Measurements from ENCODE around the gene SPHK1.

SPHK1 gene

DNA sequence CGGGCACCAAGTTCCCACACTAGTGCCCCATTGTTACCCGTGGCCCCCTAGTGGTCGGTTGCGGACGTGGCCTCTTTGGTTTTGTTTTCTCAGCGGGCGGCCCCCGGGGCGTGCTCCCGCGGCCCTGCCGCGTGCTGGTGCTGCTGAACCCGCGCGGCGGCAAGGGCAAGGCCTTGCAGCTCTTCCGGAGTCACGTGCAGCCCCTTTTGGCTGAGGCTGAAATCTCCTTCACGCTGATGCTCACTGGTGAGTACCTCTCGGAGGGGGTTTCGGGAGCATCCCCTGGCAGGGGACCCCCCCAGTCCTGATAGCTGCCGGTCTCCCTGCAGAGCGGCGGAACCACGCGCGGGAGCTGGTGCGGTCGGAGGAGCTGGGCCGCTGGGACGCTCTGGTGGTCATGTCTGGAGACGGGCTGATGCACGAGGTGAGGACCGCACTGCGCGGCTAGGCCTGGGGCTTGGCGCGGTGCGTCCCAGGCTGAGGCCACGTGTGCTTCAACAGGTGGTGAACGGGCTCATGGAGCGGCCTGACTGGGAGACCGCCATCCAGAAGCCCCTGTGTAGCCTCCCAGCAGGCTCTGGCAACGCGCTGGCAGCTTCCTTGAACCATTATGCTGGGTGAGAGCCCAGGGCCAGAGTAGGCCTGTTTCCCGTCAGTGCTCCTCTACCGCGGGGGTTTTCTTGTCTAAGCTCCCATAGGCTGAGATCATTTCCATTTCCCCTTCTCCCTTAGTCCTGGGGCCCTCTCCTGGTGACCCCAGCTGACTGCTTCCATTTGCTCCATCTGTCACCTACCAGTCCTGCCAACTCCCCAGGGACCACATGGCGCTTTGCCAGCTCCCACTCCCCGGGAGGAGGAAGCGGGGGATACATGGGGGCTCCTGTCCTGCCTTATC lies 1.7 kb downstream of the SPHK1 start:
- H2BK15ac ChIP-seq (ENCODE audit: low read length), result peak overlapping the region; percentile 83
- H3K14ac ChIP-seq (ENCODE audit: low read length), result peak overlapping the region; percentile 84
- H3K4me1 ChIP-seq (ENCODE audit: control insufficient read depth in 2 of 2, insufficient read depth in 1 of 2, low read depth in 1 of 2, low read length in 2 of 2), result peaks cover 8 to 25% of the 10 kb centered on the region in 2 donors
- H3K36me3 ChIP-seq (replicated peaks in 1 of 2; ENCODE audit: control insufficient read depth in 2 of 2, insufficient read depth in 2 of 2, low read length in 2 of 2), result peaks cover 14 to 37% of the 10 kb centered on the region in 2 donors
- no peak overlapping the region for H4K8ac ChIP-seq (ENCODE audit: low read depth, low read length)
- no peak overlapping the region for H3K27ac ChIP-seq (replicated peaks; ENCODE audit: low read length)
- H2BK5ac ChIP-seq (ENCODE audit: low read length), result peak overlapping the region; percentile 88
- H2BK12ac ChIP-seq (ENCODE audit: low read length), result peak overlapping the region; percentile 89
- peaks cover 2 to 10% (median 6%) of the 10 kb centered on the region in 3 experiments for H3K27me3 ChIP-seq (ENCODE audit: control insufficient read depth in 3 of 3, insufficient read depth in 3 of 3, low read depth in 1 of 3, low read length in 3 of 3)
- H3K18ac ChIP-seq (ENCODE audit: low read length), result peak overlapping the region; percentile 98
- H3K9me3 ChIP-seq (replicated peaks in 1 of 2; ENCODE audit: control insufficient read depth in 2 of 2, insufficient read depth in 1 of 2, low read depth in 1 of 2, low read length in 2 of 2), result peaks cover 0 to 2% of the 10 kb centered on the region in 2 donors
- WGBS, 2 donors (ENCODE audit: extremely low coverage in 2 of 2, insufficient read length in 2 of 2, insufficient replicate concordance in 1 of 2), result no CpG with 5 or more reads among the region's 52 CpGs
- no peak overlapping the region for H4K91ac ChIP-seq (ENCODE audit: low read depth, low read length, poor library complexity)
- H3K9ac ChIP-seq (ENCODE audit: low read depth, low read length, poor library complexity), result peak overlapping the region; percentile 74
- H3K4me3 ChIP-seq (ENCODE audit: low read length in 2 of 2), result peak overlapping the region in 1 of 2 donors; percentile 88
- no peak overlapping the region for H2AK5ac ChIP-seq (ENCODE audit: low read depth, low read length)
- H3K79me1 ChIP-seq (ENCODE audit: low read depth, low read length), result peaks cover 5% of the 10 kb centered on the region
- peak overlapping the region; percentile 75 for H3K23ac ChIP-seq (ENCODE audit: low read depth, low read length, poor library complexity)
- no peak overlapping the region for H3K4me2 ChIP-seq (ENCODE audit: insufficient read depth, low read length, poor library complexity, severe bottlenecking)
- peak overlapping the region; percentile 85 for H3K4ac ChIP-seq (ENCODE audit: low read length)
- no peak overlapping the region for H2BK120ac ChIP-seq (ENCODE audit: low read depth, low read length)
- no peak overlapping the region for H2AFZ ChIP-seq (ENCODE audit: low read length)
- peak; percentile 68 for DNase-seq (ENCODE audit: low spot score)

DNA sequence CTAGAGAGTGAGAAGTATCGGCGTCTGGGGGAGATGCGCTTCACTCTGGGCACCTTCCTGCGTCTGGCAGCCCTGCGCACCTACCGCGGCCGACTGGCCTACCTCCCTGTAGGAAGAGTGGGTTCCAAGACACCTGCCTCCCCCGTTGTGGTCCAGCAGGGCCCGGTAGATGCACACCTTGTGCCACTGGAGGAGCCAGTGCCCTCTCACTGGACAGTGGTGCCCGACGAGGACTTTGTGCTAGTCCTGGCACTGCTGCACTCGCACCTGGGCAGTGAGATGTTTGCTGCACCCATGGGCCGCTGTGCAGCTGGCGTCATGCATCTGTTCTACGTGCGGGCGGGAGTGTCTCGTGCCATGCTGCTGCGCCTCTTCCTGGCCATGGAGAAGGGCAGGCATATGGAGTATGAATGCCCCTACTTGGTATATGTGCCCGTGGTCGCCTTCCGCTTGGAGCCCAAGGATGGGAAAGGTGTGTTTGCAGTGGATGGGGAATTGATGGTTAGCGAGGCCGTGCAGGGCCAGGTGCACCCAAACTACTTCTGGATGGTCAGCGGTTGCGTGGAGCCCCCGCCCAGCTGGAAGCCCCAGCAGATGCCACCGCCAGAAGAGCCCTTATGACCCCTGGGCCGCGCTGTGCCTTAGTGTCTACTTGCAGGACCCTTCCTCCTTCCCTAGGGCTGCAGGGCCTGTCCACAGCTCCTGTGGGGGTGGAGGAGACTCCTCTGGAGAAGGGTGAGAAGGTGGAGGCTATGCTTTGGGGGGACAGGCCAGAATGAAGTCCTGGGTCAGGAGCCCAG lies 2.8 kb downstream of the SPHK1 start:
- Histone ChIP-seq H3K36me3 (replicated peaks in 1 of 2; ENCODE audit: control insufficient read depth in 2 of 2, insufficient read depth in 2 of 2, low read length in 2 of 2) (peaks cover 19 to 47% of the 10 kb centered on the region in 2 donors), H3K79me1 (ENCODE audit: low read depth, low read length) (peaks cover 5% of the 10 kb centered on the region), H3K9ac (ENCODE audit: low read depth, low read length, poor library complexity) (peak overlapping the region; percentile 7), H2BK12ac (ENCODE audit: low read length) (no peak overlapping the region), H2AK5ac (ENCODE audit: low read depth, low read length) (no peak overlapping the region), H3K18ac (ENCODE audit: low read length) (no peak overlapping the region), H3K9me3 (replicated peaks in 1 of 2; ENCODE audit: control insufficient read depth in 2 of 2, insufficient read depth in 1 of 2, low read depth in 1 of 2, low read length in 2 of 2) (peaks cover 0 to 2% of the 10 kb centered on the region in 2 donors), H3K23ac (ENCODE audit: low read depth, low read length, poor library complexity) (peak overlapping the region; percentile 62), H3K4me1 (ENCODE audit: control insufficient read depth in 2 of 2, insufficient read depth in 1 of 2, low read depth in 1 of 2, low read length in 2 of 2) (peaks cover 0 to 17% of the 10 kb centered on the region in 2 donors), H2BK120ac (ENCODE audit: low read depth, low read length) (no peak overlapping the region), H2BK5ac (ENCODE audit: low read length) (no peak overlapping the region), H4K91ac (ENCODE audit: low read depth, low read length, poor library complexity) (no peak overlapping the region), H2AFZ (ENCODE audit: low read length) (no peak overlapping the region), H3K4ac (ENCODE audit: low read length) (peak overlapping the region; percentile 19), H3K4me2 (ENCODE audit: insufficient read depth, low read length, poor library complexity, severe bottlenecking) (no peak overlapping the region), H3K14ac (ENCODE audit: low read length) (no peak overlapping the region), H3K4me3 (ENCODE audit: low read length in 2 of 2) (peak overlapping the region in 1 of 2 donors; percentile 51), H3K27ac (replicated peaks; ENCODE audit: low read length) (no peak overlapping the region), H4K8ac (ENCODE audit: low read depth, low read length) (no peak overlapping the region), H2BK15ac (ENCODE audit: low read length) (peak overlapping the region; percentile 83), H3K27me3 (ENCODE audit: control insufficient read depth in 3 of 3, insufficient read depth in 3 of 3, low read depth in 1 of 3, low read length in 3 of 3) (peaks cover 2 to 10% (median 6%) of the 10 kb centered on the region in 3 experiments)
- no CpG with 5 or more reads among the region's 31 CpGs for WGBS, 2 donors (ENCODE audit: extremely low coverage in 2 of 2, insufficient read length in 2 of 2, insufficient replicate concordance in 1 of 2)
- no peak for DNase-seq (ENCODE audit: low spot score)

DNA sequence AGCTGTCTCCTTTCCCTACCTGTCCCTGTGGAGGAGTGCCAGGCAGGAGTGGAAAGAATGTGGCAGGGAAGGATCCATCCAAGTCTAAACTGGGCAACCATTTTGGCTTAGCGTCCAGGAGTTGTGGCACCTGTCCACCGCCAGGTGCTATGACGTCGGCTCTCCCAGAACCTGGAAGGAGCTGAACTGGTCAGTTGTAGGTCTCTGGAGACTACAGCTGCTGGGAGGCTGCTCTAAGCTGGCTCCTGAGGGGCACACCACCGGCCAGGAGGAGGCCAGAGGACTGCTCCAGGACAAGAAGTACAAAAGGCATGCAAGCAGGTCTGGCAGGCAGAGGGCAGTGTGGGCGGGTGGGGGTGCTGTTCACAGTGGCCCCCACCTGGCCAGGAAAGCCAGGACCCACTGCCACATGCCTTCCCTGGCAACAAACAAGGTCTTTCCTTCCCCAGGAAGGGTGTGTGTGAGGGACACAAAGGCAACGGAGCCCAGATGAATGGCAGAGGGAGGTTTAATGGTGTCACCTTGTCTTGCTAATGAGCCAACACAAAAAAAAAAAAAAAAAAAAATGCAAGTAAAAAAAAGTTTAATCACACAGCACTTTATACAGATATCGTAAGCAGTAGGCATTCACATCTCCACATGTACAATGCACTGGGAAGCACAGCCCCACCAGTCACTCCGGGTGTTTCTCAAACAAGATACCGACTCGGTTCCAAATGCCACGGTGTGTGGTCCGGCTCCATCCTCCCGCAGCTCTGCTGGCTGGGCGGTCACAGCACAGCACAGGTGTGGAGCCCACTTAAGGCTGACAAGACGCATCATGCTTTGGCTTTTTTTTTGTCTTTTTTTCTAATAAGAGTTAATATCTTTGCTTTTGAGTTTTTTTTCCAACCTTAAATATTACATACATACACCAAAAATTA lies 4.8 kb downstream of the SPHK1 start:
- no peak overlapping the region for H3K4me3 ChIP-seq (ENCODE audit: low read length in 2 of 2)
- H3K27ac ChIP-seq (replicated peaks; ENCODE audit: low read length), result no peak overlapping the region
- H2BK12ac ChIP-seq (ENCODE audit: low read length), result no peak overlapping the region
- H3K23ac ChIP-seq (ENCODE audit: low read depth, low read length, poor library complexity), result no peak overlapping the region
- no peak overlapping the region for H2BK5ac ChIP-seq (ENCODE audit: low read length)
- no peak for DNase-seq (ENCODE audit: low spot score)
- H3K4me1 ChIP-seq (ENCODE audit: control insufficient read depth in 2 of 2, insufficient read depth in 1 of 2, low read depth in 1 of 2, low read length in 2 of 2), result peaks cover 0 to 15% of the 10 kb centered on the region in 2 donors
- H2BK120ac ChIP-seq (ENCODE audit: low read depth, low read length), result no peak overlapping the region
- H3K36me3 ChIP-seq (replicated peaks in 1 of 2; ENCODE audit: control insufficient read depth in 2 of 2, insufficient read depth in 2 of 2, low read length in 2 of 2), result peaks cover 27 to 60% of the 10 kb centered on the region in 2 donors
- H3K18ac ChIP-seq (ENCODE audit: low read length), result peak overlapping the region; percentile 15
- WGBS, 2 donors (ENCODE audit: extremely low coverage in 2 of 2, insufficient read length in 2 of 2, insufficient replicate concordance in 1 of 2), result no CpG with 5 or more reads among the region's 16 CpGs
- no peak overlapping the region for H2BK15ac ChIP-seq (ENCODE audit: low read length)
- no peak overlapping the region for H3K4me2 ChIP-seq (ENCODE audit: insufficient read depth, low read length, poor library complexity, severe bottlenecking)
- no peak overlapping the region for H3K14ac ChIP-seq (ENCODE audit: low read length)
- peaks cover 0 to 4% of the 10 kb centered on the region in 2 donors for H3K9me3 ChIP-seq (replicated peaks in 1 of 2; ENCODE audit: control insufficient read depth in 2 of 2, insufficient read depth in 1 of 2, low read depth in 1 of 2, low read length in 2 of 2)
- H2AFZ ChIP-seq (ENCODE audit: low read length), result no peak overlapping the region
- H3K79me1 ChIP-seq (ENCODE audit: low read depth, low read length), result peaks cover 7% of the 10 kb centered on the region
- no peak overlapping the region for H4K8ac ChIP-seq (ENCODE audit: low read depth, low read length)
- H4K91ac ChIP-seq (ENCODE audit: low read depth, low read length, poor library complexity), result no peak overlapping the region
- peaks cover 2 to 10% (median 6%) of the 10 kb centered on the region in 3 experiments for H3K27me3 ChIP-seq (ENCODE audit: control insufficient read depth in 3 of 3, insufficient read depth in 3 of 3, low read depth in 1 of 3, low read length in 3 of 3)
- H3K4ac ChIP-seq (ENCODE audit: low read length), result no peak overlapping the region
- no peak overlapping the region for H2AK5ac ChIP-seq (ENCODE audit: low read depth, low read length)
- H3K9ac ChIP-seq (ENCODE audit: low read depth, low read length, poor library complexity), result peak overlapping the region; percentile 30

Data from neuronal stem cell (in vitro differentiated cells).